Heart left ventricle (tissue), 16 donors: ENCODE measurements around the gene TMED3. TPM values are rescaled to one million over a fixed set of nuclear protein-coding genes. Genes with fewer than 3 reads are reported as not detected.
A peak's percentile ranks its signal among the peaks of the same experiment; 100 is the strongest.

Experiments used
- ATAC-seq, 4 donors: fragments of 200-7000 bp; cut with Tn5 transposase; one replicate each; pipeline ENCODE4 v1.9.1; 2020 to 2022; ENCODE audit warnings: moderate library complexity in 4 of 4, mild to moderate bottlenecking in 3 of 4, moderate number of reproducible peaks in 1 of 4
- DNase-seq, 5 donors: peaks; one replicate each; pipeline ENCODE4 v3.0.0-alpha.2; 2020
- H3K27ac ChIP-seq, 12 donors: fragments of 200-600 bp; sonication (generic) in 4 of 12; one replicate each; pipeline versions ENCODE4 v1.5.0 to v1.8.0; 2016 to 2022; ENCODE audit warnings: mild to moderate bottlenecking in 2 of 12
- H3K27me3 ChIP-seq, 9 donors: fragments of 200-600 bp; sonication (generic) in 2 of 9; one replicate each; pipeline versions ENCODE4 v1.5.1 to v1.8.0; 2016 to 2022; ENCODE audit warnings: mild to moderate bottlenecking in 3 of 9
- H3K36me3 ChIP-seq, 9 donors: fragments of 200-600 bp; sonication (generic) in 2 of 9; one replicate each; pipeline versions ENCODE4 v1.5.0 to v1.8.0; 2018 to 2022; ENCODE audit warnings: mild to moderate bottlenecking in 2 of 9
- H3K4me1 ChIP-seq, 12 donors: fragments of 200-600 bp; sonication (generic) in 4 of 12; one replicate each; pipeline versions ENCODE4 v1.5.0 to v1.8.0; 2016 to 2022; ENCODE audit warnings: mild to moderate bottlenecking in 3 of 12
- H3K4me3 ChIP-seq, 12 donors: fragments of 200-600 bp; sonication (generic) in 4 of 12; one replicate each; pipeline versions ENCODE4 v1.5.0 to v1.8.0; 2017 to 2022; ENCODE audit warnings: mild to moderate bottlenecking in 9 of 12, moderate library complexity in 4 of 12
- H3K9me3 ChIP-seq, 12 donors: fragments of 200-600 bp; sonication (generic) in 4 of 12; one replicate each; pipeline versions ENCODE4 v1.5.0 to v1.8.0; 2016 to 2022; ENCODE audit warnings: mild to moderate bottlenecking in 1 of 12
- CTCF ChIP-seq, 12 donors: fragments of 200-600 bp; sonication (generic) in 4 of 12; IDR thresholded peaks; one replicate each; pipeline versions ENCODE4 v1.5.0 to v1.8.0; 2018 to 2022; ENCODE audit warnings: antibody characterized with exemption in 12 of 12, mild to moderate bottlenecking in 5 of 12
- POLR2A ChIP-seq, 2 donors: fragments of 450-650 bp; IDR thresholded peaks; one replicate each; pipeline ENCODE4 v1.6.1; 2017; ENCODE audit warnings: antibody characterized with exemption in 2 of 2, mild to moderate bottlenecking in 2 of 2, moderate library complexity in 2 of 2
- WGBS, 4 donors: extraction: QIAGEN DNeasy Blood & Tissue Kit in 2 of 4; methylation state at CpG; one replicate each; pipeline versions ENCODE4 v1.1.5 to v1.1.7; 2013 to 2018; 5-methylcytosine and 5-hydroxymethylcytosine counted together
- intact Hi-C, 10 donors: fragments of 100-400 bp; cut with DNase I; formaldehyde crosslinking; loops; one replicate each; pipeline versions ENCODE4 v1.11.1 to v1.14.2; 2022
- polyA plus RNA-seq, 2 donors: library from polyadenylated mRNA; stranded (reverse); fragments of 200-250 nt; gene quantifications; one replicate each; pipeline ENCODE4 v1.2.3, GENCODE V29; 2013
- total RNA-seq, 9 donors: library from RNA; depleted of rRNA in 2 of 9; stranded (reverse); fragments of >200 nt in 2 of 9; fragmentation: NEBNext Ultra II Directional in 3 of 9; extraction: Animal tissue kit (Norgen Biotek cat#: 25700) in 3 of 9; gene quantifications; one replicate each; pipeline versions ENCODE4 v1.1.0 to v1.2.4, GENCODE V29; 2016 to 2023
- donor health status: ischemic (EF 13 %, LVEDD 7.1; RV severe dilation, severe dysfunction).
- donor health status: healthy with polysubstance abuse.
- donor health status: DM: no; HTN: yes; CAD: no.
- donor health status: DM: no; HTN: no; CAD: no.
- donor health status: ischemic (EF 25% LVEDD 6.9; RV normal size, moderate dysfunction).
- donor health status: ischemic (EF 25% LVEDD 5.7; RV mildly dilated, moderate dysfunction).
- donor health status: healthy.
- donor health status: DM: yes; HTN: yes; CAD: no.
- donor health status: ischemic (EF 35%, LVEDD 5.7; RV mildly dilated, moderate dysfunction).
- donor health status: nonischemic (EF 11% LVEDD 7.7; RV severe dilation, severe dysfunction).
- donor health status: DM: yes; HTN: yes; CAD: no.
- donor health status: PGD.
- donor health status: ischemic (EF 29% LVEDD 5.4; RV normal size, mild dysfunction).
- donor health status: nonischemic (EF 23%, LVEDD 6.1; RV moderate dilation, normal function).

TMED3 gene
- total and polyA plus RNA-seq, 11 donors, result 16.5 to 48.2 (median 24.6) TPM

- Histone ChIP-seq H3K27me3 (no peaks in the 10 kb centered on the region), H3K4me3 (no peak overlapping the region), H3K4me1 (no peaks in the 10 kb centered on the region), H3K9me3 (no peaks in the 10 kb centered on the region), H3K36me3 (peaks cover 0 to 78% (median 39%) of the 10 kb centered on the region in 9 donors), H3K27ac (no peak overlapping the region)
- no peak for TF ChIP-seq POLR2A (IDR thresholded peaks at IDR 0.05)
- no peak for TF ChIP-seq CTCF (IDR thresholded peaks at IDR 0.05)
- DNase-seq, result no peak
- ATAC-seq, result no peak
- WGBS, 4 donors, result 88 to 95% (median 92%) methylated on average over 10 to 14 of the region's 14 CpGs
- intact Hi-C loops, result no loop called here
These were observed 11.0 kb downstream of the TMED3 start for GRCh38 chr15:79321876-79322275.

GRCh38 chr15:79322306-79322705 lies 11.4 kb downstream of the TMED3 start:
- intact Hi-C loops, result no loop called here

GRCh38 chr15:79322945-79323344 lies 12.0 kb downstream of the TMED3 start:
- H3K4me3 ChIP-seq, result no peak overlapping the region
- DNase-seq (no peak), ATAC-seq (no peak)
- no peak overlapping the region for H3K27ac ChIP-seq
- intact Hi-C loops, result no loop called here
- H3K9me3 ChIP-seq, result no peaks in the 10 kb centered on the region
- no peaks in the 10 kb centered on the region for H3K4me1 ChIP-seq
- 60 to 71% (median 63%) methylated on average over 6 of the region's 6 CpGs for whole genome bisulfite sequencing, 4 donors
- no peaks in the 10 kb centered on the region for H3K27me3 ChIP-seq
- no peak for TF ChIP-seq CTCF (IDR thresholded peaks at IDR 0.05)
- TF ChIP-seq POLR2A (IDR thresholded peaks at IDR 0.05), result no peak
- peaks cover 0 to 67% (median 30%) of the 10 kb centered on the region in 9 donors for H3K36me3 ChIP-seq

More at GRCh38 chr15:79322306-79322705, 11.4 kb downstream of the TMED3 start:
- no peak overlapping the region for H3K27ac ChIP-seq
- DNase-seq, result no peak
- H3K4me1 ChIP-seq, result no peaks in the 10 kb centered on the region
- peaks cover 0 to 73% (median 35%) of the 10 kb centered on the region in 9 donors for H3K36me3 ChIP-seq
- H3K9me3 ChIP-seq, result no peaks in the 10 kb centered on the region
- no peak for TF ChIP-seq CTCF (IDR thresholded peaks at IDR 0.05)
- TF ChIP-seq POLR2A (IDR thresholded peaks at IDR 0.05), result no peak
- no peaks in the 10 kb centered on the region for H3K27me3 ChIP-seq
- 92 to 97% (median 94%) methylated on average over 3 of the region's 3 CpGs for WGBS, 4 donors
- ATAC-seq, result no peak
- no peak overlapping the region for H3K4me3 ChIP-seq

- TF ChIP-seq POLR2A (IDR thresholded peaks at IDR 0.05), result no peak
- TF ChIP-seq CTCF (IDR thresholded peaks at IDR 0.05), result no peak
- Histone ChIP-seq H3K4me1 (no peaks in the 10 kb centered on the region), H3K27me3 (no peaks in the 10 kb centered on the region), H3K4me3 (no peak overlapping the region), H3K9me3 (peaks cover 0 to 5% (median 0%) of the 10 kb centered on the region in 12 donors), H3K27ac (no peak overlapping the region), H3K36me3 (peaks cover 0 to 16% (median 0%) of the 10 kb centered on the region in 9 donors)
- intact Hi-C loops, result no loop called here
- 74 to 80% (median 77%) methylated on average over 2 of the region's 2 CpGs for whole genome bisulfite sequencing, 4 donors
- DNase-seq, result no peak
- ATAC-seq, result peak in 1 of 4 donors; percentile 38
These were observed 18.3 kb downstream of the TMED3 start for GRCh38 chr15:79329171-79329611.
